ENCODE data around the gene PPM1M. TPM values are rescaled to one million over a fixed set of nuclear protein-coding genes. Genes with fewer than 3 reads are reported as not detected.

Gene PPM1M
- total RNA-seq, 1 experiment from 2014 or later, result 7.1 TPM

DNA sequence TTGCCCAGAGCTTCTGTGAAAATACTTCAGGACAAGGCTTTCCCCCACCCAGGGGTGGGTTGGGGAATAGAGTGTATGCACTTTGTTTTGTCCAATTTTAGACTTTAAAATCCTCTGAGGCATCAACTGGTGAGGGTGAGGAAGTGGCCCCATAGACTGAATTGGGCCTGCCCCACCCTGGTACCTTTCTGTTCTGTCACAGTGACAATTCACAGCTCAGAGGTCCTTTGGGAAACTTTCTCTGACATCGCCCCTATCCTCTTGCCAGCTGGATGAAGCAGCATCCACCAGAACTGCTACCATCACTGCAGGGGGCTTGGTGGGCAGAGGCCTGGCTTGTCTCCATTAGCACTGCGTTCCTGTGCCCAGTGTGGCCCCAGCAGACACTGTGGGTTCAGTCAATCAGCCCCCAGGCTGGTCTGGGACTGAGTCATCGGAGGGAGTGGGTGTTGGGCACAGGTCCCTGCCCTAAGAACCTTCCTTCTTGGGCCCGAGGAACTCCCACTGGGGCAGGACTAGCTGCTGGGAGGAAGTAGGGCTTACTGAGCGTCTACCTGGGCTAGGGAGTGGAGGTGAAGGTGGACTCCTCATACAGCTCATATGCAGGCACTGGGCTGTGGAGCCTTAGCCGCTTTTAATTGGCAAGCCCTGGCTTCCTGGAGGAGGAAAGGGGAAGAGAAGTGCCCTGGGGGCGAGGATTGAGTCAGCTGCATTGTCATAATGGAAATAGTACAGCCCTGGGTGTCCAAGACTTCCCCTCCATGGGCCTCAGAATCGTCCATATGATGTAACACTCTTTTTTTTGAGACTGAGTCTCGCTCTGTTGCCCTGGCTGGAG lies 1.5 kb upstream of the PPM1M start:
- intact Hi-C loops (cut with micrococcal nuclease; ENCODE audit: unreplicated experiment), result no loop called here
- Mint-ChIP-seq H3K9me3 (ENCODE audit: low read depth, unreplicated experiment) (no peaks in the 10 kb centered on the region), H3K4me3 (ENCODE audit: low read depth, unreplicated experiment) (peak overlapping the region; percentile 26), H3K27me3 (ENCODE audit: unreplicated experiment) (no peaks in the 10 kb centered on the region), H3K27ac (ENCODE audit: unreplicated experiment) (peak overlapping the region; percentile 41), H3K4me1 (ENCODE audit: low read depth, unreplicated experiment) (peaks cover 22% of the 10 kb centered on the region), H3K36me3 (ENCODE audit: insufficient read depth, unreplicated experiment) (peaks cover 51% of the 10 kb centered on the region)
- no TSS peak for BruUV-seq (replicated peaks)
- DNase-seq, result peak; percentile 52
- TF ChIP-seq, protein P1, sequence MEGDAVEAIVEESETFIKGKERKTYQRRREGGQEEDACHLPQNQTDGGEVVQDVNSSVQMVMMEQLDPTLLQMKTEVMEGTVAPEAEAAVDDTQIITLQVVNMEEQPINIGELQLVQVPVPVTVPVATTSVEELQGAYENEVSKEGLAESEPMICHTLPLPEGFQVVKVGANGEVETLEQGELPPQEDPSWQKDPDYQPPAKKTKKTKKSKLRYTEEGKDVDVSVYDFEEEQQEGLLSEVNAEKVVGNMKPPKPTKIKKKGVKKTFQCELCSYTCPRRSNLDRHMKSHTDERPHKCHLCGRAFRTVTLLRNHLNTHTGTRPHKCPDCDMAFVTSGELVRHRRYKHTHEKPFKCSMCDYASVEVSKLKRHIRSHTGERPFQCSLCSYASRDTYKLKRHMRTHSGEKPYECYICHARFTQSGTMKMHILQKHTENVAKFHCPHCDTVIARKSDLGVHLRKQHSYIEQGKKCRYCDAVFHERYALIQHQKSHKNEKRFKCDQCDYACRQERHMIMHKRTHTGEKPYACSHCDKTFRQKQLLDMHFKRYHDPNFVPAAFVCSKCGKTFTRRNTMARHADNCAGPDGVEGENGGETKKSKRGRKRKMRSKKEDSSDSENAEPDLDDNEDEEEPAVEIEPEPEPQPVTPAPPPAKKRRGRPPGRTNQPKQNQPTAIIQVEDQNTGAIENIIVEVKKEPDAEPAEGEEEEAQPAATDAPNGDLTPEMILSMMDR (IDR thresholded peaks at IDR 0.05; ENCODE audit: unreplicated experiment), result no peak
- CTCF ChIA-PET, result interaction anchor here (0.6 kb wide), 1 partner anchor 145 kb away, joined by 4 read pairs; no protein-coding TSS in a partner anchor

DNA sequence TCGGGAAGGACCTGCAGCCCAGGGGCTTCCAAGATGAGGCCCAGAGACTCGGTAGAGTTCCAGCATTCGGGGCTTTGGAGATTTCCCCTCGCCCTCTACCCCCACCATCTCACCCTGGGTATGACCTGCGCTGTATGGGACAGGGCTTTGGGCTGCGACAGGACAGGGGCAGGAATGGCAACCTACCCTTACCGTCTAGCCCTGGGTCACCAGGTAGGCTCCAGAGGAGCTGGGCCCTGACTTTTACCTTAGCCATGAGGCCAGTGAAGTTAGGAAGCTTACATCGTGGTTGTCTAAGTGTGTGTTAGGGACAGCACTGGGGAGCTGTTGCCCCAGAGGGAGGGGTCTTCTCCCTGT lies 683 bp downstream of the PPM1M start:
- TF ChIP-seq, protein P1 (IDR thresholded peaks at IDR 0.05; ENCODE audit: unreplicated experiment), result no peak
- DNase-seq, result no peak
- H3K4me3 Mint-ChIP-seq (ENCODE audit: low read depth, unreplicated experiment), result peak overlapping the region; percentile 49
- no TSS peak for BruUV-seq (replicated peaks)
- intact Hi-C loops (cut with micrococcal nuclease; ENCODE audit: unreplicated experiment), result no loop called here
- no peaks in the 10 kb centered on the region for H3K9me3 Mint-ChIP-seq (ENCODE audit: low read depth, unreplicated experiment)
- H3K27me3 Mint-ChIP-seq (ENCODE audit: unreplicated experiment), result no peaks in the 10 kb centered on the region
- no peak overlapping the region for H3K27ac Mint-ChIP-seq (ENCODE audit: unreplicated experiment)
- H3K4me1 Mint-ChIP-seq (ENCODE audit: low read depth, unreplicated experiment), result peaks cover under 1% of the 10 kb centered on the region
- CTCF ChIA-PET, result interaction anchor here (0.6 kb wide), 1 partner anchor 253 kb away, joined by 3 read pairs; no protein-coding TSS in a partner anchor
- peaks cover 47% of the 10 kb centered on the region for H3K36me3 Mint-ChIP-seq (ENCODE audit: insufficient read depth, unreplicated experiment)

DNA sequence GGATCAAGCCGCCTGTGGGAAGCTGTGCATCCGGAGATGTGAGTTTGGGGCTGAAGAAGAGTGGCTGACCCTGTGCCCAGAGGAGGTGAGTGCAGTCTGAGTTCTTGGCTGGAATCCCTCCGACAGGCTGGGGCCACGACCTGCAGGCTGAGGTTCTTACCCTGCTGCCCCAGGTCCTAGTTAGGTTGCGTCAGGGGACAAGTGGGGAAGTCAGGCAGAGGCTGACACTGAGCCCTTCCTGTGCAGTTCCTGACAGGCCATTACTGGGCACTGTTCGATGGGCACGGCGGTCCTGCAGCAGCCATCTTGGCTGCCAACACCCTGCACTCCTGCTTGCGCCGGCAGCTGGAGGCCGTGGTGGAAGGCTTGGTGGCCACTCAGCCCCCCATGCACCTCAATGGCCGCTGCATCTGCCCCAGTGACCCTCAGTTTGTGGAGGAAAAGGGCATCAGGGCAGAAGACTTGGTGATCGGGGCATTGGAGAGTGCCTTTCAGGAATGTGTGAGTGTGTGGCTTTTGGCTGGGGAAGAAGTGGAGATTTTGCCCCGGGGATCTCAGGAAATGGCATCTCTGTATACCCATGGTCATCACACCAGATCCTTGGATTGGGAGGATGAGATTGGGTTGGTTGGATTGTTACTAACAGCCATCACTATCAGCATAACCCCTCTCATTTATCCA lies 1.3 kb downstream of the PPM1M start:
- intact Hi-C loops (cut with micrococcal nuclease; ENCODE audit: unreplicated experiment), result no loop called here
- TSS peak; percentile 21 for BruUV-seq (replicated peaks)
- TF ChIP-seq, protein P1 (IDR thresholded peaks at IDR 0.05; ENCODE audit: unreplicated experiment), result no peak
- peak overlapping the region; percentile 24 for H3K27ac Mint-ChIP-seq (ENCODE audit: unreplicated experiment)
- no peaks in the 10 kb centered on the region for H3K27me3 Mint-ChIP-seq (ENCODE audit: unreplicated experiment)
- peak overlapping the region; percentile 49 for H3K4me3 Mint-ChIP-seq (ENCODE audit: low read depth, unreplicated experiment)
- no peak for DNase-seq
- CTCF ChIA-PET, result no interaction called here
- no peaks in the 10 kb centered on the region for H3K4me1 Mint-ChIP-seq (ENCODE audit: low read depth, unreplicated experiment)
- no peaks in the 10 kb centered on the region for H3K9me3 Mint-ChIP-seq (ENCODE audit: low read depth, unreplicated experiment)
- H3K36me3 Mint-ChIP-seq (ENCODE audit: insufficient read depth, unreplicated experiment), result peaks cover 41% of the 10 kb centered on the region

- BruUV-seq (replicated peaks), result no TSS peak
- intact Hi-C loops (cut with micrococcal nuclease; ENCODE audit: unreplicated experiment), result no loop called here
- DNase-seq, result no peak
- H3K27ac Mint-ChIP-seq (ENCODE audit: unreplicated experiment), result peak overlapping the region; percentile 24
- H3K4me1 Mint-ChIP-seq (ENCODE audit: low read depth, unreplicated experiment), result no peaks in the 10 kb centered on the region
- CTCF ChIA-PET, result interaction anchor here (1.1 kb wide), 1 partner anchor 10 kb away, joined by 3 read pairs; no protein-coding TSS in a partner anchor
- peak overlapping the region; percentile 9 for H3K4me3 Mint-ChIP-seq (ENCODE audit: low read depth, unreplicated experiment)
- peaks cover 44% of the 10 kb centered on the region for H3K36me3 Mint-ChIP-seq (ENCODE audit: insufficient read depth, unreplicated experiment)
- H3K27me3 Mint-ChIP-seq (ENCODE audit: unreplicated experiment), result no peaks in the 10 kb centered on the region
- H3K9me3 Mint-ChIP-seq (ENCODE audit: low read depth, unreplicated experiment), result no peaks in the 10 kb centered on the region
- TF ChIP-seq, protein P1 (IDR thresholded peaks at IDR 0.05; ENCODE audit: unreplicated experiment), result no peak
Measured at GRCh38 chr3:52247409-52248164, 2.0 kb downstream of the PPM1M start.
